C4-2B (cell line): ENCODE measurements around the gene LTBP1.

ENCODE experiments used
- CTCF ChIP-seq: fragments of 450-650 bp; conservative IDR thresholded peaks from 2 replicates; pipeline ENCODE4 v1.5.1; 2017; ENCODE audit warnings: mild to moderate bottlenecking
- ZFX ChIP-seq: fragments of 450-650 bp; IDR thresholded peaks from 2 replicates; pipeline ENCODE4 v1.6.1; 2017

- no peak for TF ChIP-seq CTCF
- no peak for TF ChIP-seq ZFX
Measured at GRCh38 chr2:32930436-32930835, 16.3 kb upstream of the LTBP1 start.
